ENCODE measurements around the gene C1QTNF7.

Gene C1QTNF7

GRCh38 chr4:15479913-15480185 is 52.0 kb downstream of the C1QTNF7 start:
- no peak for ATAC-seq
- TF ChIP-seq POU6F1 (CRISPR knock-in tag; IDR thresholded peaks at IDR 0.05; ENCODE audit: borderline replicate concordance, low read depth) (no peak), RARB (CRISPR knock-in tag; IDR thresholded peaks at IDR 0.05) (no peak), SNAI2 (CRISPR knock-in tag; IDR thresholded peaks at IDR 0.05) (no peak), PPARA (CRISPR knock-in tag; IDR thresholded peaks at IDR 0.05; ENCODE audit: borderline replicate concordance) (no peak), ARNTL (CRISPR knock-in tag; IDR thresholded peaks at IDR 0.05; ENCODE audit: borderline replicate concordance, low read depth) (no peak), ESRRG (CRISPR knock-in tag; IDR thresholded peaks at IDR 0.05) (no peak), ZFP30 (CRISPR knock-in tag; IDR thresholded peaks at IDR 0.05) (no peak), CSDC2 (CRISPR knock-in tag; IDR thresholded peaks at IDR 0.05) (no peak), PATZ1 (CRISPR knock-in tag; IDR thresholded peaks at IDR 0.05; ENCODE audit: borderline replicate concordance) (no peak), ZNF565 (CRISPR knock-in tag; conservative IDR thresholded peaks at IDR 0.05; ENCODE audit: low read depth) (no peak), CSRNP3 (CRISPR knock-in tag; IDR thresholded peaks at IDR 0.05) (no peak), TOX (CRISPR knock-in tag; IDR thresholded peaks at IDR 0.05; ENCODE audit: borderline replicate concordance) (no peak)

GRCh38 chr4:15481961-15482745 is 54.3 kb downstream of the C1QTNF7 start:
- TF ChIP-seq ESRRG (CRISPR knock-in tag; IDR thresholded peaks at IDR 0.05) (no peak), ZNF8 (CRISPR knock-in tag; IDR thresholded peaks at IDR 0.05) (no peak), CSRNP3 (CRISPR knock-in tag; IDR thresholded peaks at IDR 0.05) (no peak), TSHZ2 (CRISPR knock-in tag; IDR thresholded peaks at IDR 0.05) (no peak), POU6F1 (CRISPR knock-in tag; IDR thresholded peaks at IDR 0.05; ENCODE audit: borderline replicate concordance, low read depth) (no peak), ARNTL (CRISPR knock-in tag; IDR thresholded peaks at IDR 0.05; ENCODE audit: borderline replicate concordance, low read depth) (no peak), ZC3H10 (CRISPR knock-in tag; IDR thresholded peaks at IDR 0.05) (no peak), ZFP30 (CRISPR knock-in tag; IDR thresholded peaks at IDR 0.05) (no peak)
- ATAC-seq, result no peak

- no peak for ATAC-seq
- no peak for TF ChIP-seq CREB5 (CRISPR knock-in tag; IDR thresholded peaks at IDR 0.05; ENCODE audit: low read depth)
- no peak for TF ChIP-seq ISL1 (CRISPR knock-in tag; IDR thresholded peaks at IDR 0.05)
- no peak for TF ChIP-seq ZNF70 (CRISPR knock-in tag; IDR thresholded peaks at IDR 0.05)
- TF ChIP-seq GLIS3 (CRISPR knock-in tag; IDR thresholded peaks at IDR 0.05), result no peak
- no peak for TF ChIP-seq TSHZ2 (CRISPR knock-in tag; IDR thresholded peaks at IDR 0.05)
- TF ChIP-seq ZNF8 (CRISPR knock-in tag; IDR thresholded peaks at IDR 0.05), result no peak
- no peak for TF ChIP-seq RARB (CRISPR knock-in tag; IDR thresholded peaks at IDR 0.05)
- TF ChIP-seq TOX (CRISPR knock-in tag; IDR thresholded peaks at IDR 0.05; ENCODE audit: borderline replicate concordance), result no peak
Measured at GRCh38 chr4:15482842-15483241, 55.0 kb downstream of the C1QTNF7 start.

All from SK-N-SH treated with all-trans-retinoic acid at 6 μM for 48 hours (cell line).